HS-27A (cell line): ENCODE data around the gene SIX2.
"Not testable (repeated sequence)": the region's sequence is repeated elsewhere in the genome, so short reads cannot be mapped to it uniquely, and the experiment has no call there.

Source experiments
- DNase-seq: peaks from one replicate; pipeline ENCODE4 v3.0.0-alpha.2; 2012; ENCODE audit warnings: low read depth, missing footprints

Gene SIX2

GRCh38 chr2:45009303-45009927 is at the start of gene SIX2:
Gene SIX2 (minus strand): TSS chr2:45009452. CDS start chr2:45009110, 342 bp downstream.
- DNase-seq: peak; percentile 96

- no peak for DNase-seq
Measured at GRCh38 chr2:45055162-45055605, 45.9 kb upstream of the SIX2 start.

DNA sequence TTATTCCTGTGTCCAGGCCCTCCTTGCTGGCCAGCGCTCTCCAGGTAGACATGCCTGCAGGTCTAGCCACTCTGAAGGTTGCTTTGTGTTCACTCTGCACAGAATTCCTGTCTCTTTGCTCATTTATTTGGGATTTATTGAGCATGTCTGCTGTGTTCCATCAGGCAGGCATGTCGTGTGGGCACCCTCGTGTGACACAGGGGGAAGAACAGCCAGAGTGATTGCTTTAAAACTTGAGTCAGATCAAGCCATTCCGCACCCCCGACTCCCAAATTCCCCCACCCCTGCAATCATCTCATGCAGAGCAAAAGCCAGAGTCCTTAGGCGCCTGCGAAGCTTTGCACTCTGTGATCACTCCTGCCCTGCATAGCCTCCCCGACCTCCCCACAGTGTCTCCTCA is 44.7 kb upstream of the SIX2 start:
- DNase-seq: no peak

DNA sequence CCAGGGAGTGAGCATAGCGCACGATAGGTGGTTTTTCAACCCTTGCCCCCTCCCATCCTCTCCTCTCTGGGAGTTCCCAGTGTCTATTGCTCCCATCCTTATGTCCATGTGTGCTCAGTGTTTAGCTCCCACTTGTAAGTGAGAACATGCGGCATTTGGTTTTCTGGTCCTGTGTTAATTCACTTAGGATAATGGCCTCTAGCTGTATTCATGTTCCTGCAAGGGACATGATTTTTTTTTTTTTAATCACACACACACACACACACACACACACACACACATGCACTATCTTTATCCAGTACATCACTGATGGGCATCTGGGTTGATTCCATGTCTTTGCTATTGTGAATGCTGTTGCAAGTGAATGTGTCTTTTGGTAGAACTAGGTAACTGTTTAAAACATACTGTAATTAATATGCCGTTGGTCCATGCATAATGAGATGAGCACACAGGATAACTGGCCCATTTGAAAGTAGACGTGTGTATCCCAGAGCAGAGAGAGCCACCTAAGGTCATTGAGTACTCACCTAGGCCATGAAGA is 43.2 kb upstream of the SIX2 start:
- DNase-seq: no peak

DNA sequence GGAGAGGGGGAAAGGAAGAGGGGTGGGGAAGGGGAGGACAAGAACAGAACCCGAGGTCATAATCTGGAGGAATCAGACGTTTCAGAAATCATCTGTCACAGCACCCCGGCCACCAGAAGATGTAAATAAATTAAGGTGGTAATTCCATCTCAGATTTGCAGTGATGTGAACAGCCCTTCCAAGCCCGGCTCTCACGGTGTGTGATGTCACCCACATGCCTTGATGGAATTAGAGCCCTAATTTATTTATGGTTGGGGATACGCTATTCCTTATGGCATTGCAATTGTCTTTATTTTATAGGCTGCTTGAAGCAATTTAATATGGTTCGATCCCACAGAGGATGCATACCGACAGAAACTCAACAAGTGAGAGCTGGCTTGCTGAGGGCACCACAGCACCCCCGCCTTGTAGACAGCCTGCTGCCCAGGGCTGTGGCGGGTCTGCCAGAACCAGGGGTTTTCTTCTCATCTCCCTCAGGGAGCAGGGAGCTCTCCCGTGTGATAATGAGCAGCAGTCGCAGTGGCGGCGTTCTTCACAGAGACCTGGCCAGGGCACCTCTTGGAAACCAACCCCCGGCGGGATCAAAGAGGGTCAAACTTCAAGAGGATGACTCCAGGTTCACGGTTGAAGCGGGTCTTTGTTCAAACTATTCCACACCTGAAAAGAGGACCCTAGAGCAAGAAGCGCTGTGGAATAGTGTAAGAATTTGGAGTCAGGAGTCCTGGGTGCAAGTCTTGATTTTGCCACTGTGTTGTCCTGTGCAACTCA is 40.5 kb upstream of the SIX2 start:
- no peak for DNase-seq

DNA sequence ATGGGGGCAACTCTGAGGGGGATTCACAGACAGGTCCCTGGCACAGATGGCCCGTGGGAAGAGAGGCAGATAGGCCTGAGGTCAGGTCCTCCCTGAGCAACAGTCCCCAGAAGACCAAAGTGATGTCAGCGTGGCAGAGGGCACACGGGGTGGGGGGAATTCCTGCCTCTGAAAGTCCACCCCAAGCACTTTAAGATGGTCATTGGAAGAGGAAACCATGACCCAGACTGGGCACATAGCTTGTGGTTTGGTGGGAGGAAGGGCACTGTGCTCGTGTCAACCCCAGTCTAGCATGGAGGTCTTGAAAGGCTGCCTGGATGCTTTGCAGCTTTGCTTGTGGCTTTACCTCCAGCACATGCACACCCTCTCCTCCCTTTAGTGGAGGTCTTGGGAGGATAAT is 38.0 kb upstream of the SIX2 start:
- no peak for DNase-seq

- DNase-seq: no peak
Measured at GRCh38 chr2:45046786-45047185, 37.5 kb upstream of the SIX2 start.

DNA sequence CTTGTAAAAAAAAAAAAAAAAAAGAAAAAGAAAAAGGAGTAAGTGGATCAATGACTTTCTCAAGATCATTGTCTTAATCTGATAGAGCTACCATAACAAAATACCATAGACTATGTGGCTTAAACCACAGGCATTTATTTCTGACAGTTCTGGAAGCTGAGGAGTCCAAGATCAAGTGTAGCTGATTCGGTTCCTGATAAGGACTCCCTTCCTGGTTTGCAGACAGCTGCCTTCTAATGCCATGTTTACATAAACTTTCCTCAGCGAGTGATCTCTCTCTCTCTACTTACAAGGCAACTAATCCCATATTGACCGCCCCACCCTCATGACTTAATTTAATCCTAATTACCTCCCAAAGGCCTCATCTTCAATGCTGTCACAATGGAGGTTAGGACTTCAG is 36.5 kb upstream of the SIX2 start:
- DNase-seq: no peak

- DNase-seq: no peak
Measured at GRCh38 chr2:45044916-45045315, 35.7 kb upstream of the SIX2 start.

GRCh38 chr2:45043174-45043573 is 33.9 kb upstream of the SIX2 start:
- DNase-seq: no peak

GRCh38 chr2:45042401-45042800 is 33.1 kb upstream of the SIX2 start:
- no peak for DNase-seq

DNA sequence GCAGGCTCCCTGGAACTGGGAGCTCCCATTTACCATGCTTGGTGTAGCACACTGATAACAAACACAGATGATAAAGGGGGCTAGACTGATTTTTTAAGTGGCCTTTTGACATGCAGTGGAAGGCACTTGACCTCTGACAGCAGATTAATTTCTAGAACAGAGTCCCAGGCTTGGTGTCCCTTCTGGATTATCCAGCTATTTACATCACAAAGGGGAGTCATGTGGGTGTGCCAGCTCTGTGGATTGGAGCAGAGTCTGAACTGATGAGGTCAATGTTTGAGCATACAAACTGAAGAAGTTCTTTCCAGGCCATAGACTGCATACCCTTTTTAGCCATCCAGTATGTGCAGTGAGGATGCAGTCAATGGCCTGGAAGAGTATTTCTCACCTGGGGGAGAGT is 31.5 kb upstream of the SIX2 start:
- DNase-seq: no peak

DNA sequence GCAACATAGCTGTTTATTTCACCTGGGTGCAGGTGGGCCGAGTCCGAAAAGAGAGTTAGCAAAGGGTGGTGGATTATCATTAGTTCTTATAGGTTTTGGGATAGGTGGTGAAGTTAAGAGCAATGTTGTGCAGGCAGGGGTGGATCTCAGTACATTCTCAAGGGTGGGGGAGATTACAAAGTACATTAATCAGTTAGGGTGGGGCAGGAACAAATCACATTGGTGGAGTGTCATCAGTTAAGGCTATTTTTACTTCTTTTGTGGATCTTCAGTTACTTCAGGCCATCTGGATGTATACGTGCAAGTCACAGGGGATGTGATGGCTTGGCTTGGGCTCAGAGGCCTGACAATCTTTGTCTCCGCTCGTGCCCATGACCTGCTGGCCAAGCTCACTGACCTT is 30.6 kb upstream of the SIX2 start:
- not testable (repeated sequence) for DNase-seq

DNA sequence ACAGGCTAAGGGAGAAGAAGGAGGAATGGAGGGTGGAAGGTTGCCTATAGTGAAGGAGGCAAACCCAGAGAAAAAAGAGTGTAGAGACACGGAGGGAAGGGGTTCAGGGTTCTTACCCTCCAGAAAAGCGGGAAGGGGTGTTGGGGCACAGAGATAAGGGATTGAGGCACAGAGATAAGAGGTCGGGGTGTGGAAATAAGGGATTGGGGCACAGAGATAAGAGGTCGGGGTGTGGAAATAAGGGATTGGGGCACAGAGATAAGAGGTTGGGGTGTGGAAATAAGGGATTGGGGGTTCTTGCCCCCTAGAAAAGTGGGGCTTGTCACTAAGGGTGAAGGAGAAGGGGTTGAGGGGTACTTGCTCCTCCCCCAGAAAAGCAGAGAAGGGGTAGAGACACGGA is 29.6 kb upstream of the SIX2 start:
- DNase-seq: not testable (repeated sequence)

DNA sequence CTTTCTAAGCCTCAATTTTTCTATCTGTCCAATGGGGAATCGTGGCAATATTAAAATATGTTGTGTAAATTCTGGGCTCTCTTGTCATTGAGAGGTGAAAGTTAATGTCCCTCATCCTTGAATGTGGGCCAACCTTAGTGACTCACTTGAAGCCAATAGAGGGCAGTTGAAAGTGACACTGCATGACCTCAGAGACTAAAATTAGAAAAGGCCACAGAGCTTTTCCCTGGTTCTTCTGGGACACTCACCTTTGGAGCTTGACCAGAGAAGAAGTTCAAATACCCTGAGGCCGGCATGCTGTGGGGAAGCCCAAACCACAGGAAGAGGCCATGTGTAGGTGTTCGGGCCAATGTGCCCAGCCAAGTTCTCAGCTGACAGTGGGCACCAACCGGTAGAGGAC is 24.1 kb upstream of the SIX2 start:
- no peak for DNase-seq

GRCh38 chr2:45031028-45031427 is 21.8 kb upstream of the SIX2 start:
- DNase-seq: no peak

GRCh38 chr2:45030553-45030952 is 21.3 kb upstream of the SIX2 start:
- DNase-seq: no peak

- no peak for DNase-seq
Measured at GRCh38 chr2:45029215-45029614, 20.0 kb upstream of the SIX2 start.

- no peak for DNase-seq
Measured at GRCh38 chr2:45028276-45028675, 19.0 kb upstream of the SIX2 start.

GRCh38 chr2:45026924-45027450 is 17.7 kb upstream of the SIX2 start:
- no peak for DNase-seq

DNA sequence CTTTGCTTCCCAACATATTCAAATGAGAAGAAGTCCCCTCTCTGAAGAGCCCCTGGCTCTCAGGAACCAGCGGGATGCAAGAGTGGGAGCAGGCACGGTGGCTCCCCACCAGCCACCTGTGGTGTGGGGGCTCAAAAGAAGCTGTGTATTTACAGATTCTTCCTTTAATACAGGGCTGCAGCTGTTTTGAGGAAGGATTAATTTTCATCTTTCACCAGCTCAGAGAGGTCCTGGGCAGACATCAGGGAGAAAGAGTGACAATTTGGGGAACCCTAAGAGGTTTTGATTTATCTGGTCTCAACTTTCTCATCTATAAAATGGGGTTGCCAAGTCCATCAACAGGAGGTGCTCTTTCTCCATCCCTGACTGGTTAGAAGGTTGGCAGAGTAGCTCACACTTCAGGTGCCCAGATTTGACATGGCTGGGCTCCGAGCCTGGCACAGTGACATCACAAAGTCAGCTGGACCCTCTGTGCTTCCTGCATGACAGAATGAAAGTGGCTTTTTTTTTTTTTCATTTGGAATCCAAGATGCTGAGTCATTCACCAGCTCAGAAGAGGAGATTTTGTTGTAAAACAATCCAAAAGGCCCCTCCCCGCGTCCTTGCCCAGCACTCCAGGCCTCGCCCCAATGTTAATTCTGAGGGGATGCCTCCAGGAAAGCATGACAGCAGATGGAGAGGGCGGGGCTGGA is 15.5 kb upstream of the SIX2 start:
- peak; percentile 97 for DNase-seq

DNA sequence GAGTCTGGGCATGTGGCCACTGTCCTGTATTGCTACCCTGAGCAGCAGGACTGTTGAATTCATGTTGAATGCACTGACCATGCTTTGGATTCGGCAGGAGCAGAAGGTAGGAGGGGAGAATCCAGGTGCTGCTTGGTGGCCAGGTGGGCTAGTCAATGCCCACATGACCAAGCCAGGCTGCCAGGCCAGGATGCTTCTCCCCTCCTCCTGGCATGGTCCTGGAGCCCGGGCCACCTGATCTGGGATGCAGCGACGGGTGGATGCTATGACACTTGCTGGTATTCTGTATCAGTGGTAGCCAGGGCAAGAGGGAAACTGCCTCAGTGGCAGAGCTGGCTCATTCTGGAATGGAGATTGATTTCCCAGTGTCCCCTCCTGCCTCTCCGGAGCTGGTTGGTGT is 14.8 kb upstream of the SIX2 start:
- DNase-seq: no peak

DNA sequence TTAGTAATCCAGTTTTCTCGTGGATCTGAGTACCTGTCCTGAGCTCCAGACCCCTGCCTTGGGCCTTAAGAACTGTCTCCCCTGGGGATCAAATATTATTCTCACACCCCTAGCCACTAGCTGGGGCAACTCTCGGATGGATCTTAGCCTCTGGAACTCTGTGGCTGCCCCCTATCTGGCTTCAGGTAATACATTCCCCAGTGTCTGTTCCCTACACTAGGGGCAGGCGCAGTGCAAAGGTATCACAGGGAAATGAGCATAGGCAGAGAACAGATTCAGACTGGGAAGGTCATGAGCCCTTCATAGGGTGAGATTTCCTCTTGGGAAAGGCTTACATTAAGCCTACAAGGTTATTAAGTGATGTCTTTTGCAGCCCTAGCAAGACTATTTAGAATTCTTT is 11.2 kb upstream of the SIX2 start:
- no peak for DNase-seq
